DND-41 (cell line): ENCODE data around the gene SAMD8.

Experiments used
- EZH2 ChIP-seq: IDR thresholded peaks from 3 replicates; pipeline ENCODE4 v1.6.1; 2012; ENCODE audit warnings: borderline replicate concordance, low read depth, mild to moderate bottlenecking, moderate library complexity, low read length, inconsistent platforms; ENCODE audit not compliant: severe bottlenecking
- TF ChIP-seq, protein P1 (sequence below): IDR thresholded peaks from 2 replicates; pipeline ENCODE4 v1.5.1; 2012; ENCODE audit warnings: borderline replicate concordance, low read length, moderate library complexity, mild to moderate bottlenecking; ENCODE audit not compliant: poor library complexity, severe bottlenecking; ENCODE audit errors: extremely low read depth

DNA sequence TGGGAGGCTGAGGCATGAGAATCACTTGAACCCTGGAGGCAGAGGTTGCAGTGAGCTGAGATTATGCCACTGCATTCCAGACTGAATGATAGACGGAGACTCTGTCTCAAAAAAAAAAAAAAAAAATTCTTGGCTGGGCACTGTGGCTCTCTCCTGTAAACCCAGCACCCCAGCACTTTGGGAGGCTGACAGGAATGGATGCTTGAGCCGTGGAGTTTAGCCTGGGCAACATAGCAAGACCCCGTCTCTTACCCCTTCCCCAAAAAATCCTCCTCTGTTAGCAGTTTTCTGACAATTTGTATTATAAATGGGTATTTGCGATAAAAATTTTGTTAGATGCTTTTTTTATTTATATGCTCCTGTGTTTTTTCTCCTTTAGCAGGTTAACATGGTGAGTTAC is 11.0 kb downstream of the SAMD8 start:
- TF ChIP-seq, protein P1, sequence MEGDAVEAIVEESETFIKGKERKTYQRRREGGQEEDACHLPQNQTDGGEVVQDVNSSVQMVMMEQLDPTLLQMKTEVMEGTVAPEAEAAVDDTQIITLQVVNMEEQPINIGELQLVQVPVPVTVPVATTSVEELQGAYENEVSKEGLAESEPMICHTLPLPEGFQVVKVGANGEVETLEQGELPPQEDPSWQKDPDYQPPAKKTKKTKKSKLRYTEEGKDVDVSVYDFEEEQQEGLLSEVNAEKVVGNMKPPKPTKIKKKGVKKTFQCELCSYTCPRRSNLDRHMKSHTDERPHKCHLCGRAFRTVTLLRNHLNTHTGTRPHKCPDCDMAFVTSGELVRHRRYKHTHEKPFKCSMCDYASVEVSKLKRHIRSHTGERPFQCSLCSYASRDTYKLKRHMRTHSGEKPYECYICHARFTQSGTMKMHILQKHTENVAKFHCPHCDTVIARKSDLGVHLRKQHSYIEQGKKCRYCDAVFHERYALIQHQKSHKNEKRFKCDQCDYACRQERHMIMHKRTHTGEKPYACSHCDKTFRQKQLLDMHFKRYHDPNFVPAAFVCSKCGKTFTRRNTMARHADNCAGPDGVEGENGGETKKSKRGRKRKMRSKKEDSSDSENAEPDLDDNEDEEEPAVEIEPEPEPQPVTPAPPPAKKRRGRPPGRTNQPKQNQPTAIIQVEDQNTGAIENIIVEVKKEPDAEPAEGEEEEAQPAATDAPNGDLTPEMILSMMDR: no peak
- TF ChIP-seq EZH2: no peak
